Measurements from ENCODE around the gene PEAR1.

The PEAR1 gene

DNA sequence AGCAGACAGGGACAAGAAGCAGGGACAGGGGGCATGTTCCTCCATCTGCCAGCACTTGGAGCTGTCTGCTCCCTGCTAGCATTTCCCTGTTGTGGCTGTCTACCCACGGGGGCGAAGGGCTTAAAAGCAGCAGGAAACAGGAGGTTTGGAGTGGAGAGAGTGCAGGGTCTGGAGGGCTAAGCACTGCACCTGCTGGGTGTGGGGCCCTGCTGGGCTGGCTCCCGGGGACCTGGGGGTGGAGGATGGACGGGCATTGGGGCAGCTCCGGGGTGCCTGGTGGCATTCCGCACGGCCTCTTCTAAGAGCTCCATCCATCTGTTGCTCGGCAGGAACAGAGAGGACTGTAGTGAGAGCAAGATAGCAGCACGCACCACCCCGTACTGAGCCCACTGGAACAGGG lies 48.2 kb downstream of the PEAR1 start:
- DNase-seq: no peak

DNA sequence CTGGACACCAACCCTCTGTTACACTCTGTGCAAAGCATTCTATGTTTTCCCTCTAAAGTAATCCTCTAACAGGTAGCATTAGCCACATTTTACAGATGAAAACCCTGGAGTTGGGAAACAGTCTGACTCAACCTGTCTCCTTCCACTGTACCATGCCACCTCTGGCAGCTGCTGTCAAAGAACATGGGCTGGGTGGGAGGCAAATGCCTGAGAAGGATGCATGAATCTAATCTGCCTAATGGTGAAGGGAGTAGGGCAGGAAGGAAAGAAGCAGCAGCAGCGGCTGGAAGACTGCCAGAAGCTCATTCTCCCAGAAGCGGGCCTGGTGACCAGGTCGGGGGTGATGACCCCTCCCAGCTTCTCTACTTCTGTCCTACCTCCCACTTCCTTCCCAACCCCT lies 48.7 kb downstream of the PEAR1 start:
- DNase-seq: no peak

DNA sequence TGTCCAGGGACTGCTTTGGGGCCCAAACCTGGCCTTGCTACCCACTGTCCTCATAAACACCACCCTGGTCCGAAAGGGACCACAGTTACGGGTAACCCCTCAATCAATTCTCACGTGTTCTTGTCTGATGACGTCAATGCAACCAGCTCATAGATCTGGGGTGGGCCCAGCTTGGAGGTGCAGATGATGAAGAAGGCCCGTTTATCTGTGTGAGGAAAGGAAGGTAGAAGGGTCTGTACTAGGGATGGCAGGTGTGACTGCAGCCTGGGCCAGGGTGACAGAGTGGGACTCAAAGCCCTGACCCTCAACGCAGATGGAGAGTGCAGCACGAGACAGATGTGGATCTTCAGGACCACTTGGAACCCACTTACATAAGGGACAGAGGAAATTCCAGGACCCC lies 49.1 kb downstream of the PEAR1 start:
- no peak for DNase-seq

- no peak for DNase-seq
Measured at GRCh38 chr1:156943756-156944155, 50.2 kb downstream of the PEAR1 start.

- DNase-seq: no peak
Measured at GRCh38 chr1:156944268-156944667, 50.8 kb downstream of the PEAR1 start.

DNA sequence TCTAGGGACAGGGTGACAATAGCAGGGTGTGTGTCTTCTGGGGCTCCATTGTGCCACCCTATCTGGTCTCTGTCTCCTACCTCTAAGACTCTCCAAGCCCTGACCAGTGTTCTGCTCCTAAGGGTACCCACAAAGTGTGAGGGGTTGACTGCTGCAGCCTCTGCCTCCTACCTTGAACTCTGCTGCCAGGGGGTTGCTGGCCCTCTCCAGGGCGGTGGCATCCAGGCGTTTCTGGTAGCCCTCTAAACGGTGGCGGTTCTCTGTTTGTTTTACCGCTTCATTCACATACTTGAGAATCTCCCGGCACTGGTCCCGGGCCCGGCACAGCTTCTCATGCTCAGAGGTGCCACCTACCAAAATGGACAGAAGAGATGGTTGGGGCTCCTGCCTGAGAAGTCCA lies 51.3 kb downstream of the PEAR1 start:
- no peak for DNase-seq

DNA sequence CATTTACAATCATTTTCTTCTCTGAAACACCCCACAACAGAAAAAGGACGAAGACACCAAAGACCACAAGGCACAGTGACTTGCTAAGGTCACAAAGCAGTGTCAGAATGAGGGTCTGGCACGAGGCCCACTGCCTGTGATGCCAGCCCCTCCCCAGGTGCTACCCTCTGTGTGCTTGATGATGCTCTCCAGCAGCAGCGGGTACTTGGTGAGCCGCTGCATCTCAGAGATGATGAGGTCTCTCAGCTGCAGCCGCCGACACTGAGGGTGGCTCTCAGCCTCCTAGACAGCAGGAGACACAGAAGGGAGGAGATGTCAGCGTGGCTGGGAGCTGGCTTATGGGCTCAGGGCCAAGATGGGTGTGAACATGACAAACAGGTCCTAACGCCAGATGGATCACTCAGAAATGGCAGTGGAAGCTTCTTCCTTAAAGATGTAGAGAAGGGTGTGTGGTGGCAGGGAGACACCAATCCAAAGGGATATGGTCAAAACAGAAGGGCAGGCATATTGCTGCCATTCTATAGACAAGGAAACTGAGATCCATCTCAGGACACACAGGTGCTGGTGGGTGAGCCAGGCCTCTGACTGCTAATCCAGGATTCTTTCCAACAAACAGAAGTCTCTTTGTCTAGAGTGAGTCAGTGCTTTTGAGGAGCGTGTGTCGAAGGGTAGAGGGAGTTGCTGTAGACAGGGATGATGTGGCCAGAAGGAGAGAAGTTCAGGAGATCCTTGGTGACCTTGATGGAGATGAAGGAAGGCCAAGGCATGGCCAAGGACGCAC lies 52.6 kb downstream of the PEAR1 start:
- DNase-seq: peak; percentile 10

DNA sequence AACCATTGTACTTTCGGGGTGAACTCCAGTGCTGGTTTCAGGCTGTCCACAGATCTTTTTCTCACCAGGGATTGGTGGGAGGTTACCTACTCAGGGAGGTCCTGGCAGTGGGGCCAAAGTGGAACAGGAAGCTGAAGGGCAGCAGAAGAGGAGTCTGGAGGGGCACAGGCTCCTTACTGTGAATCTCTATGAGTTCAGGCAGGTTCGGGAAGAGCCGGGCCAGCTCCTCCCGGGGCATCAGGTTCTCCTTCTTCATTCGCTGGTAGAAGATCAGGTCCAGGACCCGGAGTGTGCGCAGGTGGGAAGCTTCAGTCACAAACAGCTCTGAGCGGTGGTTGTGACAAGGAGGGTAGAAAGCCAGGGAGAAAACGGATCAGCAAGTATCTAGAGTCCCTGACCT lies 53.6 kb downstream of the PEAR1 start:
- DNase-seq: no peak

GRCh38 chr1:156947818-156948525 lies 54.5 kb downstream of the PEAR1 start:
- peak; percentile 13 for DNase-seq

DNA sequence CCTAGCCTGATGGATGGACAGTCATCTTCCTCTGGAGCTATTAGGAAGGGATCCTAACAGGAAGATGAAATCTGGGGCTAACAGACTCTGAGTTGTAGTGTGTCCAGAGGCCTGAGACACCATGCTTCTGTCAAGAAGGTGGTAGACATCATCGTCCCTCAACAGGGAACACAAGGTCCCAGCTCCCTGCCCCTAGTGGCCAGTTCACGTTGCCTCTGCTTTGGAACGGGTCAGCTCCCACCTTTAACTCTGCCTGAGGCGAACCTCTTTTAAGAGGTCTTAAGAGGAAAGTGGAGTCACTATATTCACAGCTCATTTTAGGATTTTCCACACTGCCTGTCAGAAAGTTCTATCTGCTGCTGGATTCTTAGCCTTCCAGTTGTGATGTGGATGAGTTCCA lies 55.2 kb downstream of the PEAR1 start:
- no peak for DNase-seq

DNA sequence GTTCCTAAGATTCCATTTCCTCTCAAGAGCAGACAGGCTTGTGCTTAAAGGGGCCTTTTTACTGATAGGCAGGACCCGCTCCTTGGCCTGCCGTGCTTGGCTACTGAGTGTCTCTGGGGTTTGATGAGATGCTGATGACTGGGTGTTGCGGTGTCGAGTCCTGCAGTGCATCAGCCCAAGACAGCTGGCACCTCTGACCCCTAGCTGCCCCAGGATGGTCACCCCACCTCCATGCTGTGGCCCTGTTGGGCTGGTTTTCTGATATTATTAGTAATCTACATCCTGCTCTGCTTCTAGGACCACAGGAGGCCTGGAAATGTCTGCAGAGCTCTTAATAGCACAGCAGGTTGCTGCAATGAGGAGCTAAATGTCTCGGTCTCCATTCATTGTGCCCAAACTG lies 55.6 kb downstream of the PEAR1 start:
- no peak for DNase-seq

DNA sequence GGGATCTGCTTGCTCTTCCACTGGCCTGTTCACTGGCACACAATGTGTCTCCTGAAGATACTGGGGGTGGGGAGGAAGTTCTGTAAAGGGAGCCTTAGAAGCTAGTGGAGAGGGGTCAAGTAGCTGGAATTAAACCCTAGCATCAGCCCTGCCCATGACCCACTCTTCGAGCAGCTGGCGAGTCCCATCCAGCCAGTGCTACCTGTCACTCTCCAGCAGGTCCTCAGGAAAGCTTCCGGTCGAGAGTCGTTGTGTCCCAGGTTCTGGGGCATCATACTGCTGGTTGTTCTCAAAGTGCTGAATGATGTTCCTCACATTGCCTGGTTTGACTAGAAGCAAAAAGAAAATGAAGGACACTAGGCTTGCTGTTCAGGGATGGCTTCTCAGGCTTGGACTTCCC lies 57.9 kb downstream of the PEAR1 start:
- no peak for DNase-seq

DNA sequence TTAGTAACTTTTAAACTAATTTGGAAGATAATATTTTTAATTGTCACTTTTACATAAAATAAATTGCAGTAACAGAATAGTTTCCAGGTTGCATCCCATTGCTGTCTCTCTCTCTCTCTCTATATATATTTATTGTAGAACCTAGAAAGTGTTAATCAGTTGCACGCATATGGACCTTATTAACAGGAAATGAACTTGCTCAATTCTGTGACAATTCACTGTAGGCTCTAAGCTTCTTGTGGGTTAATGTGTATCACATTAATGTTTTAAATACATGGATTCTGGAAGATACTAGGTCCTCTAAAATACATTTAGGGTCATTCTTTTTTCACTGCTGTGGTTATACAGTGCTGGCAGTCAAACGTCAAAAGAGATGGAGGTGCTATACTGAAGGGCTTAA lies 60.1 kb downstream of the PEAR1 start:
- no peak for DNase-seq

DNA sequence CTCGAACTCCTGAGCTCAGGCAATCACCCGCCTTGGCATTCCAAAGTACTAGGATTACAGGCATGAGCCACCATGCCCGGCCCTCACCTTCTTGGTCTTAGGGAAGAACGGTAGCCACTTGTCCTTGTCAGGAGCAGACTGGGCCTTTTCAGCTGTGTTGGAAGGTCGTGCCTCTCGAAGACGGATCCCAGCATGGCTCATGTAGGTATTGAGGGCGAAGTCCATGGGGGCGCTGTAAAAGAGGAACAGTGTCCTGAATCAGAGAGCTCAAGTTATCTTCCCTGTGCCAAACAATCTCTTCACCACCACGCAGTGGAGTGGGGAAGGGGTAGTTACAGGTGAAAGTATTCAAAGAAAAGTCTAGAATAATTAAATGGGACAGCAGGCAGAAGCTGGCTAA lies 62.8 kb downstream of the PEAR1 start:
- no peak for DNase-seq

- DNase-seq: no peak
Measured at GRCh38 chr1:156957634-156958033, 64.1 kb downstream of the PEAR1 start.

GRCh38 chr1:156958247-156958714 lies 64.8 kb downstream of the PEAR1 start:
- no peak for DNase-seq

GRCh38 chr1:156959414-156959813 lies 65.9 kb downstream of the PEAR1 start:
- DNase-seq: no peak

DNA sequence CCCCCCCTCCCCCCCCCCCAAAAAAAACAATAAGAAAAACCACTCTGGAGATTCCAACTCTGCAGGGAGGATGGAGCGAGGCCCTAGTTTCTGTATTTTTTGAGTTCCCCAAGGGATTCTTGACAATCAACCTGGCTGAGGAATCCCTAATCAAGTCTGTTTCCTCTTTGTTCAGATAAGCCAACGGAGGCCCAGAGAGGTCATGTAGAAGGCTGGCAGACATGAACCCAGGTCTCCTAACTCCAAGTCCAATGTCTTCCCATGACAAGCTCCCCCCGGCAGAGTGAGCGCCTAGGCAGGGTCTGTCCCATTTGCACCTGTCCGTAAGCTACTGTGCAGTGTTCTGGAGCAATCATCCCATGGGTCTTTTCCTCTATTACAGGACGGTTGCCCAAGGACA lies 66.4 kb downstream of the PEAR1 start:
- DNase-seq: no peak

DNA sequence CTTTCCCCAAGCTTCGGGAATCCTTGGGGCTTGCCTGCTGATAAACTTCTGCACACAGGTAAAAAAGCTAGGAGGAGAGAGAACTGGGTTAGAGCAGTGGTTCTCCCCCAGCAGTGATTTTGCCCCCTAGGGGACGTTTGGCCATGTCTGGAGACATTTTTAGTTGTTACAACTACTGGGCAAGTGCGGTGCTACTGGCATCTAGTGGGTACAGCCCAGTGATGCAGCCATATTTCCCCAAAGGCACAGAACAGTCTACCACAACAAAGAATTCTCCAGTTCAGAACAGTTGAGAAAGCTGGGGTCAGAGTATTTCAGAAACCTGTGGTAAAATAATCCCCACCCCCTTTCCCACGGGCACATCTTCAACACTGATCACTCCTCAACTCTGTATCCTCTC lies 68.2 kb downstream of the PEAR1 start:
- DNase-seq: no peak

DNA sequence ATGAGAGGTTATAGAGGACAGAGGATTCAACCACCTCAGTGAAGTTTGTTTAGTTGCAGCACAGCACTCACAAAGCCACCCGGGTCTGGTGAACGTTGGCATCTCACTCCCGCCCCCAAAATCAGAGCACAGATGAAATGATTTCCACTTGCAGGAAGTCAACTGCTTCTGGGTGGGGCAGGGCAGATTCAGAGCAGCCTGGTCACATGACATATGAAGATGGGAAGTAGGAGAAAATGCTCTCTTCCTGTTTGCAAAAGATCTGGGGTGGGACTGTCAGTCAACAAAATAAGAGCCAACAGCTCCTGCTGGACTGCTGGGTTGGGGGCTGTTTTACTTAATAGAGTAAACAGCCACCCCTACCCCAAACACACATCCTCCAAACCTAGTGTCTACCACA lies 70.1 kb downstream of the PEAR1 start:
- no peak for DNase-seq

DNA sequence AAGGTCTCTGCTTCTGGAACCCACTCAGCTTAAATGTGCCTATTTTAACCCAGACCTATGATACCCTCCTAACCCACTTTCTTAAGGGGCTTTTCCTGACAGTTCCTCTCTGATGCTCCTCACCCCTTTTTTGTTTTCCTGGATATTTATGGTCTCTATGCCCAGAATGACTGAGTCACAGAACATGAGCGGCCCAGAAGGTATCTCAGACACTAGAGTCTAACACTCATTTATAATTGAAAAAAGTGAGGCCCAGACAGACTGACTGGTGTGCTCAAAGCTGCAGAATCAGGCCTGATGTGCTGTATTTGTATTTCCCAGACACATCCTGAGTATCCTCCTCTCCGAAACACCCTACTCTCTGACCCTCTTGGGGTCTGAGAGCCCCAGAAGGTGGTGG lies 70.9 kb downstream of the PEAR1 start:
- DNase-seq: no peak
